HS-27A (cell line): ENCODE data around the gene CPPED1.

Experiments used
- DNase-seq: peaks from one replicate; pipeline ENCODE4 v3.0.0-alpha.2; 2012; ENCODE audit warnings: low read depth, missing footprints

CPPED1 gene

DNA sequence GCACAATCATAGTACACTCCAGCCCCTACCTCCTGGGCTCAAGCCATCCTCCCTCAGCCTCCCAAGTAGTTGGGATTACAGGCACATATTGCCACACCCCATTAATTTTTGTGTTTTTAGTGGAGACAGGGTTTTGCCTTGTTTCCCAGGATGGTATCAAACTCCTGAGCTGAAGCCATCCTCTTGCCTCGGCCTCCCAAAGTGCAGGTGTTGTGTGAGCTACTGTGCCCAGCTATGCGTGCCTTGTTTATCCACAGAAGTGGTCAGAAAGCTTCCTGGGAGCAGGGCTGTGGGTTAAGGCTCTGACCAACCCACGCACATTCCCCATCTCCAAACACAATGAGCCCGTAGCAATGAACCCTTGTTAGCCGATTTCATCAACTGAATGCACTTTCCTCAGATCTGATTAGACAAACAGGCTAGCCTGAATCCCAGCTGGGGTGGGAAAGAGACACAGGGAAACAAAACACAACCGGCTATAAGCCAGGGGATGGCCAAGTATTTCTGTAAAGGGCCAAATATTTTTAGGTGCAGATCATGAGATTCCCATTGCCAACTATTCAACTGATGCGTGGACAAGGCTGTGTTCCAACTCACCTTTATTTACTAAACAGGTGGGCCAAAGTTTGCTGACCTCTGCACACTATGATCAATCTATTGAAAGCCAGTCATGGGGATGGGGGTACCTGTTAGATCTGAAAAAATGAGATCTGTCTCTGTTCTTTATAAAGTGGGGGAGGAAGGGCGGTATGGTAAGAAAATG, 193.6 kb downstream of the CPPED1 start:
- DNase-seq: no peak
